Measurements from ENCODE around the gene NTM.
"Not testable (repeated sequence)": the region's sequence is repeated elsewhere in the genome, so short reads cannot be mapped to it uniquely, and the experiment has no call there.

Gene NTM

GRCh38 chr11:131422496-131422895 is 52.1 kb downstream of the NTM start:
- no peak for DNase-seq

- no peak for DNase-seq
Measured at GRCh38 chr11:131423688-131424087, 53.3 kb downstream of the NTM start.

- DNase-seq, result not testable (repeated sequence)
Measured at GRCh38 chr11:131424257-131424876, 54.0 kb downstream of the NTM start.

GRCh38 chr11:131425285-131425684 is 54.9 kb downstream of the NTM start:
- DNase-seq, result no peak

GRCh38 chr11:131428853-131429252 is 58.4 kb downstream of the NTM start:
- no peak for DNase-seq

- DNase-seq, result no peak
Measured at GRCh38 chr11:131430473-131431208, 60.2 kb downstream of the NTM start.

- DNase-seq, result no peak
Measured at GRCh38 chr11:131441051-131441810, 70.8 kb downstream of the NTM start.

GRCh38 chr11:131446590-131447275 is 76.3 kb downstream of the NTM start:
- no peak for DNase-seq

- no peak for DNase-seq
Measured at GRCh38 chr11:131447277-131447815, 76.9 kb downstream of the NTM start.

GRCh38 chr11:131447898-131448297 is 77.5 kb downstream of the NTM start:
- DNase-seq, result no peak

- DNase-seq, result no peak
Measured at GRCh38 chr11:131449036-131450019, 78.9 kb downstream of the NTM start.

- DNase-seq, result no peak
Measured at GRCh38 chr11:131454490-131454889, 84.1 kb downstream of the NTM start.

GRCh38 chr11:131454989-131455388 is 84.6 kb downstream of the NTM start:
- no peak for DNase-seq

GRCh38 chr11:131455843-131456704 is 85.7 kb downstream of the NTM start:
- no peak for DNase-seq

GRCh38 chr11:131457163-131457562 is 86.7 kb downstream of the NTM start:
- no peak for DNase-seq

- no peak for DNase-seq
Measured at GRCh38 chr11:131458421-131458820, 88.0 kb downstream of the NTM start.

- no peak for DNase-seq
Measured at GRCh38 chr11:131460931-131461330, 90.5 kb downstream of the NTM start.

- DNase-seq, result no peak
Measured at GRCh38 chr11:131462622-131463021, 92.2 kb downstream of the NTM start.

GRCh38 chr11:131463162-131463561 is 92.7 kb downstream of the NTM start:
- no peak for DNase-seq

GRCh38 chr11:131463649-131464425 is 93.4 kb downstream of the NTM start:
- no peak for DNase-seq

Measured in activated CD4-positive, alpha-beta T cell treated with anti-CD3 and anti-CD28 coated beads, Interleukin-2, amount 50 U/mL, for 16 hours (primary cell).